GM15510 (cell line): ENCODE results near the gene MGARP.

Experiments
- POLR2A ChIP-seq: IDR thresholded peaks from 3 replicates; pipeline ENCODE4 v1.6.1; 2011; ENCODE audit warnings: borderline replicate concordance; ENCODE audit not compliant: insufficient read length; ENCODE audit errors: extremely low read depth

The MGARP gene

GRCh38 chr4:139266583-139267257 is 13.3 kb downstream of the MGARP start:
- no peak for TF ChIP-seq POLR2A

GRCh38 chr4:139266208-139266582 is 13.8 kb downstream of the MGARP start:
- TF ChIP-seq POLR2A = no peak

DNA sequence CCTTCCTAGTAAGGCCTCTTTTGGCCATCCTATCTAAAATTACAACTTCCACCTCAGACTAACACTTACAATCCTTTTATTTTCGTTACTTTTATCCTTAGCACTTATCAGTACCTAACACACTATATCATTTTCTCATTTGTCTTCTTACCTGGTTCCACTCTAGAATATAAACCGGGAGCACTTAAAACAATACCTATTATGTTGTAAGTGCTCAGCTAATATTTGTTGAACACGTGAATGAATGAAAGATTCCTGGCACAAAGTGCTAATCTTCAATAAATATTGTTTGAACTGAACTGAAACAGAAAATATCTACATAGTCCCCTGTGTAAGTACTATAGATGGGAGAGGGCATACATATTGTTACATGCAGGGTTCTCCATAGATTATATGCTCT is 14.4 kb downstream of the MGARP start:
- TF ChIP-seq POLR2A = no peak

DNA sequence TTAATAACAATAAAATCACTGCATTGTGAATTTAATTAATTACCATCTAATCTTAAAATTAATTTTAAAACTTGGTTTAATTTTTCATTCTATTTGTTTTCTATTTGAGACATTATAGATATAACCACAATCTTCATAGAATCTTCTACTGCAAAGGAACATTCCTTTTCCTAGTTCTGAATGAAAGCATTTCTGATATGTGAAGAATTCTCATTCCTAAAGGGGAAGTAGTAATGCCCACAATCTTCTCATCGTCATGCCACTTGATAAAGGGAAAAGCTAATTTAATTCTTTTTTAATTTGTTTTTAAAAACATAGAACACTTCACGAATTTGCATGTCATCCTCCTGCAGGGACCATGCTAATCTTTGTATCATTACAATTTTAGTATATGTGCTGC is 23.7 kb downstream of the MGARP start:
- no peak for TF ChIP-seq POLR2A

- no peak for TF ChIP-seq POLR2A
These were observed 26.3 kb downstream of the MGARP start for GRCh38 chr4:139253713-139254112.

GRCh38 chr4:139253046-139253445 is 27.0 kb downstream of the MGARP start:
- TF ChIP-seq POLR2A = no peak

DNA sequence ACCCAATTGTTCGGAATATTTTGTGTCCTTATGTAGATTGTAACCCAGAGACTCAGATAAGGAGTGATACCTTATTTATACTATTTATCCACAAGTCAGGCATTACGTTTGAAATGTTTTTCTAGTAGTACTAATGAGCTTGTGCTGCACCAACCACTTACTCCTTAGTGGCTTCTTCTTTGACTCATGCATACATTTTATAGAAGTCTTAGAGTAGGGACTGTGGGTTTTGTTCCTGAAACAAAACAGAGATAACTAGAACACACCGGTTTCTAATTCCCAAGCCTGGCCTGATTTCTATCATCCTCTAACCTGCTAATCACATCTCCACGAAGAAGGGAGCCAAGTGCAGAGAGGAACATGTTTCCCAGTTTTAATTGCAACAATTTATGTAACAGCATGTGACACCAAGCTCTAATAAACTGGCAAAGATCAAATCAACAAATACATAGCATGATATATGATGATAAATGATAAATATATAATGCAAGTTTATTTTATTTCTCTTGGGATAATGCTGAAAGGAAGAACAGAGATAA is 32.3 kb downstream of the MGARP start:
- no peak for TF ChIP-seq POLR2A

DNA sequence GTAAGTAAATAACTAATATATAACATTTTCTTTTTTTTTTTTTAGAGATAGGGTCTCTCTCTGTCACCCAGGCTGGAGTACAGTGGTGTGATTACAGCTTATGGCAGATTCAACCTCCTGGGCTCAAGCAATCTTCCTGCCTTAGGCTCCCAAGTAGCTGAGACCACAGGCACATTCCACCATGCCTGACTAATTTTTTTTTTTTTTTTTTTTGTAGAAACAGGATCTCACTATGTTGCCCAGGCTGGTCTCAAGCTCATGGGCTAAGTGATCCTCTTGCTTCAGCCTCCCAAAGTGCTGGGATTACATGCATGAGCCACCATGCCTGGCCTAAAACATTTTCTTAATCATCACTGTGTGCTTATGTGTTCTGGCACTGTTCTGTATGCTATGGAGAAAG is 32.8 kb downstream of the MGARP start:
- no peak for TF ChIP-seq POLR2A

DNA sequence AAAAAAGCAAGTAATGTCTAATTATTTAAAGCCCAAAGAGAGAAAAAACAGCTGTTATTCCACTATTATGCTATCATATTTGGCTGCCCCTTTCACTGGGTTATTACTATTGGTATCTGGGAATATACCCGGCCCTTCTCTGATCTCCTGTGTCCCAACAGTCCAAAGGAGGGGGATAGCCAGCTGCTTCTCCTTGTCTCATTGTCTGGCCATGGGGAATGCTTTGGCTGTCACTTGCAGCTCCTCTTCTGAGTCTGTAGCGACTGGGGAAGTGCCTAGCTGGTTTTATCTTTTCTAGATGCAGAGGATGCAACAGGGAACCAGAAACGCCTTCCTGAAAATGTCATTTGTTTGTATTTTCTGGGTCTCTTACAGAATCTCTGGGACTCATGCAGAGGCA is 33.9 kb downstream of the MGARP start:
- no peak for TF ChIP-seq POLR2A

- no peak for TF ChIP-seq POLR2A
These were observed 34.4 kb downstream of the MGARP start for GRCh38 chr4:139245590-139245989.

DNA sequence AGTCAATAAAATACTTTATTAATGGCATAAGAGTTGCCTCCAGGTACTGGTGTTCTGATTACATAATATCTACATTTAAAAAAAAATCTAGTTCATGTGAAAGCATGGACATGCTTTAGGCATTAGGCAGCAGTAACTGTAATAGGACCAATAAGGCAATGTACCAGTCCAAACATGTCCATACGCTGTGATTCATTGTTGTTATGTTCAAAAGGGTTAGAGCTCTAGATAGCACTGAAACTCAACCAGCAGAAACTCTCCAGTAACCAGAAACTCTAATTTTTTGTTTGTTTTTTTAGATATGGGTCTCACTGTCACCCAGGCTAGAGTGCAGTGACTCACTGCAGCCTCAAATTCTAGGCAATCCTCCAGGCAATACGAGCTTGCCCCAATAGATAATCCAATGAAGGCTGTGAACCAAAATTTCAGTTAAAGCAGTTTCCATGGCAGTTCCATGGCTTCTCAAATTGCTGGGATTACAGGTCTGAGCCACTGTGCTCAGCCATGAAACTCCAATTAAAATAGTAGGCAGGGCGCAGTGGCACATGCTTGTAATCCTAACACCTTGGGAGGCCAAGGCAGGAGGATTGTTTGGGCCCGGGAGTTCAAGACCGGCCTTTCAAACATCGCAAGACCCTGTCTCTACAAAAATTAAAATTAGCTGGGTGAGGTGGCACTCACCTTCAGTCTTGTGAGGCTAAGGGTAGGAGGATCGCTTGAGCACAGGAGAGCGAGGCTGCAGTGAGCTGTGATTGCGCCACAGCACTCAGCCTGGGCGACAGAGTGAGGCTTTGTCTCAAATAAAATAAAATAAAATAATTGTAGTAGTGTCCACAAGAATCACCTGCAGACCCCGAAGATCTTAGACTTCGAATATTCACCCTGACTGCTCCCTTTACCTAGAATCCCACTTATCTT is 36.3 kb downstream of the MGARP start:
- no peak for TF ChIP-seq POLR2A

DNA sequence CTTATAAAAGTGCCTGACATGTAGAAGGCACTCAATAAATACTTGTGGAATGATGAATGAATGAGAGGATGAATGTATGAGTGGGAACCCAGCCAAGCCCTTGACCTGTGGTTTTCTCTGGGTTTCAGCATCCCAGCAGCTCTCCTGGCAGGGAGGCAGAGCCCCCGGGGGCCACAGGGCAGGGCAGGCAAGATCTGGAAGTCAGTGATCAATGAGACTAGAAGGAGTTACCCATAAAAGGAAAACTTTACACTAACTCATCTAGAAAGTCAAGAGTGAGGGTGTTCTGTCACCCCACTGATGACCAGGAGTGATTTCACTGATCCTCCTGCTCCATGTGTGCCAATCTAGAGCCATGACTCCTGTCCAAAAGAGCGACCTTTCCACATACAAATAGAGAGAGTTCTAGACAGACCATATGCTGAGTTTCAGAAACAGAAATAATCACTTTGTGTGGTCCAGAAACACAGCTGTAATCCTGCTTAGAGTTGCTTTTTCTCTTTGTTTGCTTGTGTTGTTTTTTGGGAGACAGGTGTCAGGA is 37.4 kb downstream of the MGARP start:
- no peak for TF ChIP-seq POLR2A

DNA sequence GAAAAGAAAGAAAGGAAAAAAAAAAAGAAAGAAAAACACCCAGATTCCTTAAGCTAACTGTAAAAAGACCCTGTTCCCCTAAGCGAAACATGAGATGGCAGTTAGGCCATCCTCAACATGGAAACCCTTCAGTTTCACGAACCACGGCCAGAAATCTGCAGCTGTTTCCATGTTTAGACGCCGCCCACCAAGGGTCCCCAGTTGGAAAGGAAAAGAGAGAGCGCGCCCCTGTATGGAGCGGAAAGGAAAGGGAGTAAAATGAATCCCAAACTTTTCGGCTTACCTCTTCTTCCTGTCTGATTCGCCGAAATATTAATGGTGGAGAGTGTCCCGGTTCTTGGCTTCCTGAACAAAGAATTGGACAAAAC is 38.3 kb downstream of the MGARP start:
- TF ChIP-seq POLR2A = no peak

DNA sequence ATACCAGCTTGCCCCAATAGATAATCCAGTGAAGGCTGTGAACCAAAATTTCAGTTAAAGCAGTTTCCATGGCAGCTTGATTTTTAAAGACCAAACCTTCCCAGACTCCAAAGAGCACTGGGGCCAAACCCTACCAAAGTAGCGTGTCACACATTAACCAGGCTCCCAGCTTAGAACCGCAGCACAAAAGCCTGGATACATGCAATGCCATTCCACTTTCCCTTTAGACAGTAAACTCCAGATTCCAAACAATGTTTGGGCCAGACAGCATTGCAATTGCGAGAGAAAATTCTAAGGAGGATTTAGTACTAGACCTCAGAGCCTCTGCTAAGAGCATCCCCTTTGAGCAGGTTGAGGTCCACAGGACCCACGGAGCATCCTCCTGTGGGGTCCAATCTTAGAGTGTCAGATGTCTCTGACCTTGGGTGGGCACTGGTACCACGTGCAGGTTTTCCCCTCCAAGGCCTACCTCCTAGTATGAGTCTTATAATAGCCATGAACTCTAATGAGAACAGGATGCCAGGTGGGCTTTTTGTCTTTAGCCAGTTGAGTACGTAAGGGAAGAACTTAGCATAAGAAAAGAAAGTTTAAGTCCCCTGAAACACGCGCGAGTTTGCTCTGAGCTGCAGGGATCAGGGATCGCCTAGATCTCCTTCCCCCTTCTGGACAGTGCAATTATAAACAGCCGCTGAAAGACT is 38.8 kb downstream of the MGARP start:
- no peak for TF ChIP-seq POLR2A
